ENCODE results near the gene MBD3. TPM values are rescaled to one million over a fixed set of nuclear protein-coding genes. Genes with fewer than 3 reads are reported as not detected.

MBD3 gene
- total and polyA plus RNA-seq, 4 donors: 12.4 to 57.6 (median 50.2) TPM

DNA sequence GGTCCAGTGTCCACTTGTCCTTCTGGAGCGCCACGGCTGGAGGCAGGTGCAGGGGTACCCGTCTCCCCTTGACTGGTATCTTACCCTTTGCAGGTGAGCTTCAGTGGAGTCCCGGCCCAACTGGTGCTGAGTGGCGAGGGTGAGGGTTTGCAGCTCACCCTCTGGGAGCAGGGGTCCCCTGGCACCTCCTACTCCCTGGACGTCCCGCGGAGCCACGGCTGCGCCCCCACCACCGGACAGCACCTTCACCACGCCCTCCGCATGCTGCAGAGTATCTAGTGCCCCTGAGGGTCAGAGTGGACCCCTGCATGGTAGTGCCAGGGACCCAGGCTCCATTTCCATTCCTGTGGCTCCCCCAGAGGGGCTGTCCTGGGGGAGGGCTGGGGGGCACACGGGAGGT, 57.7 kb downstream of the MBD3 start:
- no peak overlapping the region for H3K4me3 ChIP-seq (ENCODE audit: low read depth in 1 of 3, low read length in 3 of 3)
- no peak for TF ChIP-seq SP1 (IDR thresholded peaks at IDR 0.05)
- TF ChIP-seq, protein P1, sequence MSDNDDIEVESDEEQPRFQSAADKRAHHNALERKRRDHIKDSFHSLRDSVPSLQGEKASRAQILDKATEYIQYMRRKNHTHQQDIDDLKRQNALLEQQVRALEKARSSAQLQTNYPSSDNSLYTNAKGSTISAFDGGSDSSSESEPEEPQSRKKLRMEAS (IDR thresholded peaks at IDR 0.05): no peak
- no peaks in the 10 kb centered on the region for H3K27me3 ChIP-seq (ENCODE audit: control insufficient read depth in 4 of 4, insufficient read depth in 4 of 4, low read length in 3 of 4)
- H3K36me3 ChIP-seq (ENCODE audit: control insufficient read depth in 4 of 4, insufficient read depth in 3 of 4, low read depth in 1 of 4, low read length in 3 of 4): no peaks in the 10 kb centered on the region
- no peak overlapping the region for H3K9ac ChIP-seq (ENCODE audit: low read depth in 1 of 2, low read length in 2 of 2)
- H3K4me1 ChIP-seq (ENCODE audit: control insufficient read depth in 4 of 4, insufficient read depth in 4 of 4, low read length in 3 of 4): no peaks in the 10 kb centered on the region
- H3K27ac ChIP-seq (ENCODE audit: low read depth in 1 of 2, low read length in 2 of 2): no peak overlapping the region
- no peak for DNase-seq (ENCODE audit: low spot score)
- H3K9me3 ChIP-seq (ENCODE audit: control insufficient read depth in 4 of 4, low read length in 3 of 4): no peaks in the 10 kb centered on the region
- WGBS: 91% methylated on average over 14 of the region's 14 CpGs

DNA sequence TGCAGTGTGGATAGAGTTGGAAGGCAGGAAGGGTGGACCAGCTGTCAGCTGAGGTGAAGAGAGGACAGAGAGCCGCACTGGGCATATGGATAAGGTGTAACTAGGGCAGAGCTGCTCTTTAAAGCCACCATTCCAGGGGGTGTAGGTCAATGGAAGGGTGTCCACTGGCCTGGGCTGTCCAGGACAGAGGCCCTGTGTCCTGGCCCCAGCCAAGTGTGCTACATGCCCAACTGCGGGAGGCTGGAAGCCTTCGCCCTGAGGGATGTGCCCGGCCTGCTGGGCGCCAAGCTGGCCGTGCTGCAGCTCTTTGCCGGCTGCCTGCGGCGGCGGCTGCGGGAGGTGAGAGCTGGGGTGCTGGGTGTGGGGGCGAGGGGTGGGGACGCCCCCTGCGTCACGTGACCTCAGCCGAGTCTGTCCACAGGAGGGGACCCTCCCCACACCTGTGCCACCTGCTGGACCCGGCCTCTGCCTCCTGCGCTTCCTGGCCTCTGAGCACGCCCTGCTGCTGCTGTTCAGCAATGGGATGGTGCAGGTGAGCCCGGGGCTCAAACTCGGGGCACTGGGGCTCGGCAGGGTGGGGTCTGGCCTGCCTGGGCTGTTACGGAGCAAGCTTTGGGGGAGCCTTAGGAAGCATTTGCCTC, 59.0 kb downstream of the MBD3 start:
- TF ChIP-seq GABPA (IDR thresholded peaks at IDR 0.05 in 1 of 2, conservative IDR thresholded peaks at IDR 0.05 in 1 of 2) (no peak), HNF4A (conservative IDR thresholded peaks at IDR 0.05) (no peak), FOXA1 (IDR thresholded peaks at IDR 0.05) (no peak), YY1 (IDR thresholded peaks at IDR 0.05) (no peak), HNF4G (IDR thresholded peaks at IDR 0.05) (no peak), TAF1 (conservative IDR thresholded peaks at IDR 0.05) (no peak), RXRA (IDR thresholded peaks at IDR 0.05) (no peak), EGR1 (IDR thresholded peaks at IDR 0.05; ENCODE audit: low read depth in 2 of 2) (no peak), JUND (IDR thresholded peaks at IDR 0.05) (no peak), SP1 (IDR thresholded peaks at IDR 0.05) (no peak), RAD21 (IDR thresholded peaks at IDR 0.05) (no peak), NR2F2 (IDR thresholded peaks at IDR 0.05) (no peak)
- TF ChIP-seq, protein P2, sequence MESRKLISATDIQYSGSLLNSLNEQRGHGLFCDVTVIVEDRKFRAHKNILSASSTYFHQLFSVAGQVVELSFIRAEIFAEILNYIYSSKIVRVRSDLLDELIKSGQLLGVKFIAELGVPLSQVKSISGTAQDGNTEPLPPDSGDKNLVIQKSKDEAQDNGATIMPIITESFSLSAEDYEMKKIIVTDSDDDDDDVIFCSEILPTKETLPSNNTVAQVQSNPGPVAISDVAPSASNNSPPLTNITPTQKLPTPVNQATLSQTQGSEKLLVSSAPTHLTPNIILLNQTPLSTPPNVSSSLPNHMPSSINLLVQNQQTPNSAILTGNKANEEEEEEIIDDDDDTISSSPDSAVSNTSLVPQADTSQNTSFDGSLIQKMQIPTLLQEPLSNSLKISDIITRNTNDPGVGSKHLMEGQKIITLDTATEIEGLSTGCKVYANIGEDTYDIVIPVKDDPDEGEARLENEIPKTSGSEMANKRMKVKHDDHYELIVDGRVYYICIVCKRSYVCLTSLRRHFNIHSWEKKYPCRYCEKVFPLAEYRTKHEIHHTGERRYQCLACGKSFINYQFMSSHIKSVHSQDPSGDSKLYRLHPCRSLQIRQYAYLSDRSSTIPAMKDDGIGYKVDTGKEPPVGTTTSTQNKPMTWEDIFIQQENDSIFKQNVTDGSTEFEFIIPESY (IDR thresholded peaks at IDR 0.05): no peak
- TF ChIP-seq, protein P3, sequence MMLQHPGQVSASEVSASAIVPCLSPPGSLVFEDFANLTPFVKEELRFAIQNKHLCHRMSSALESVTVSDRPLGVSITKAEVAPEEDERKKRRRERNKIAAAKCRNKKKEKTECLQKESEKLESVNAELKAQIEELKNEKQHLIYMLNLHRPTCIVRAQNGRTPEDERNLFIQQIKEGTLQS (IDR thresholded peaks at IDR 0.05): no peak
- TF ChIP-seq, protein P1 (IDR thresholded peaks at IDR 0.05): no peak
- TF ChIP-seq, protein P4, sequence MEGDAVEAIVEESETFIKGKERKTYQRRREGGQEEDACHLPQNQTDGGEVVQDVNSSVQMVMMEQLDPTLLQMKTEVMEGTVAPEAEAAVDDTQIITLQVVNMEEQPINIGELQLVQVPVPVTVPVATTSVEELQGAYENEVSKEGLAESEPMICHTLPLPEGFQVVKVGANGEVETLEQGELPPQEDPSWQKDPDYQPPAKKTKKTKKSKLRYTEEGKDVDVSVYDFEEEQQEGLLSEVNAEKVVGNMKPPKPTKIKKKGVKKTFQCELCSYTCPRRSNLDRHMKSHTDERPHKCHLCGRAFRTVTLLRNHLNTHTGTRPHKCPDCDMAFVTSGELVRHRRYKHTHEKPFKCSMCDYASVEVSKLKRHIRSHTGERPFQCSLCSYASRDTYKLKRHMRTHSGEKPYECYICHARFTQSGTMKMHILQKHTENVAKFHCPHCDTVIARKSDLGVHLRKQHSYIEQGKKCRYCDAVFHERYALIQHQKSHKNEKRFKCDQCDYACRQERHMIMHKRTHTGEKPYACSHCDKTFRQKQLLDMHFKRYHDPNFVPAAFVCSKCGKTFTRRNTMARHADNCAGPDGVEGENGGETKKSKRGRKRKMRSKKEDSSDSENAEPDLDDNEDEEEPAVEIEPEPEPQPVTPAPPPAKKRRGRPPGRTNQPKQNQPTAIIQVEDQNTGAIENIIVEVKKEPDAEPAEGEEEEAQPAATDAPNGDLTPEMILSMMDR (IDR thresholded peaks at IDR 0.05; ENCODE audit: low read depth, low read length, missing input control): no peak

More for the DNA sequence above, 59.0 kb downstream of the MBD3 start:
- Histone ChIP-seq H3K36me3 (ENCODE audit: control insufficient read depth in 4 of 4, insufficient read depth in 3 of 4, low read depth in 1 of 4, low read length in 3 of 4) (no peaks in the 10 kb centered on the region), H3K9ac (ENCODE audit: low read depth in 1 of 2, low read length in 2 of 2) (no peak overlapping the region), H3K9me3 (ENCODE audit: control insufficient read depth in 4 of 4, low read length in 3 of 4) (no peaks in the 10 kb centered on the region), H3K27ac (ENCODE audit: low read depth in 1 of 2, low read length in 2 of 2) (no peak overlapping the region), H3K4me1 (ENCODE audit: control insufficient read depth in 4 of 4, insufficient read depth in 4 of 4, low read length in 3 of 4) (no peaks in the 10 kb centered on the region), H3K27me3 (ENCODE audit: control insufficient read depth in 4 of 4, insufficient read depth in 4 of 4, low read length in 3 of 4) (peaks cover 0 to 7% (median 0%) of the 10 kb centered on the region in 4 donors), H3K4me3 (ENCODE audit: low read depth in 1 of 3, low read length in 3 of 3) (no peak overlapping the region)
- WGBS: 66% methylated on average over 23 of the region's 23 CpGs
- no peak for DNase-seq (ENCODE audit: low spot score)
